ENCODE results near the gene ASAP2.

Gene ASAP2

DNA sequence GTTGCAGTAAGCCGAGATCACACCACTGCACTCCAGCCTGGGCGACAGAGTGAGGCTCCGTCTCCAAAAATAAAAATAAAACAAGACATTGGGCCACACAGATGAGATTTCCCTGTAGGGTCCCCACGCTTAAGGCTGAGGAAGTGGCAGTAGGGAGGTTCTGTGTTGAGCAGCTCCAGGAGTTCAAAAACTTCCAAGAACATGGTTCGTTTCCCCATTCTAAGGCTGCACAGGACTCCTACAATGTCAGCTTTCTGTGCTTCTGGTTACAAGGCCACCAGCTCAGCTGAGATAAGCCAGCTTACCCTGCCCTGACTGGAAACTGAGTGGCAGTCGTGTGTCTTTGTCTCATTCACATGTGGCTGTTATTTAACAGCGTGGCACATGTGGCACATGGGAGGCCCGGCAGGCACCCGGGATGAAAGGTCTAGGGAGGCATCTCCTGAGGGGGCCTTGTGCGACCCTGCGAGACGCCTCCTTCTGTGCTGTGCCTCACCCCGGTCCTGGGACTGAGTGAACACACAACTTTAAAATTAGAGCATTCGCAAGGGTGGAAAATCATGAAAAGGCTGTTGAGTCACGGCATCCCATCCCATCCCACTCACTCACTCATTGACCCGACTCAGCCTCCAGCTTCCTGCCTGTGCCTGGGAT, 209.0 kb downstream of the ASAP2 start:
- no peak for DNase-seq

DNA sequence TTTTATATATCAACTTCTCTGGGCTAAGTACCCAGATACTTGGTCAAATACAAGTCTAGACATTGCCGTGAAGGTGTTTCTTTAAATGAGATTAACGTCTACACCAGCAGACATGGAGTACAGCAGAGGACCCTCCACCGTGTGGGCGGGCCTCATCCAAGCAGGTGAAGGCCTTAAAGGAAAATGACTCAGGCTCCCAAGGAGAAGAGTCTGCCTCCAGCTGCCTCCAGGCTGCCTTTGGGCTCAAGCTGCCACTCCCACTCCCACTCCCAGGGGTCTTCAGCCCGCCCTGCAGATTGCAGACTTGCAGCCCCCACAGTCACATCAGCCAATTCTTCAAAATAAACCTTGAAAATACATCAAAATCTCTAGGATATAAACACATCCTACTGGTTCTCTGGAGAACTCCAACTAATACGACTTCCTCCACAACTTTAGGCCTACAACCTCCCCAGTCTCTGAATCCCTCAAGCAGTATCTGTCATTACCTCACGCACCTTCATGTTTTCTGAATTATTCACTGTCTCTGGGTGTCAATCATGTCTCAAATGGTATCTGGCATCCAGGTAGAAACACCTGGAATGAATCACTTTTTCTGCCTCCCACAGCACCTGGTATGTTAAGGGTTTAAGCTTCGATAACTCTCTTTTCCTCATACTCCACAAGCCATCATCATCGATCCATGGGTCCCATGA, 209.8 kb downstream of the ASAP2 start:
- no peak for DNase-seq

DNA sequence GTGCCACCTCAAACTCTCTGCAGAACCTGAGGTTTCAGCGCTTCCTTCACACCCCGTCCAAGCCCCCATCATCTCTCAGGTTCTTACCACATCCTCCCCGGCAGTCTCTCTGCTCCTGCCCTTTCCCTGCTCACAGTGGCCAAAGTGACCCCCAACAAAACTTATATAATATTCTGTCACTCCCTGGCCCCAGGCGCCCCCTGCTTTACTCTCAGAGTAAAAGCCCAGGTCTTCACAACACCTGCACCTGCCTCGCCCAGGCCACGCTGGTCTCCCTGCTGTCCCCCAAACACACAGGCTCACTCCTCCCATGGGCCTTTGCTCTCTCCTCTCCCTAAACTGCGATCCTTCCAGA, 210.3 kb downstream of the ASAP2 start:
- no peak for DNase-seq

DNA sequence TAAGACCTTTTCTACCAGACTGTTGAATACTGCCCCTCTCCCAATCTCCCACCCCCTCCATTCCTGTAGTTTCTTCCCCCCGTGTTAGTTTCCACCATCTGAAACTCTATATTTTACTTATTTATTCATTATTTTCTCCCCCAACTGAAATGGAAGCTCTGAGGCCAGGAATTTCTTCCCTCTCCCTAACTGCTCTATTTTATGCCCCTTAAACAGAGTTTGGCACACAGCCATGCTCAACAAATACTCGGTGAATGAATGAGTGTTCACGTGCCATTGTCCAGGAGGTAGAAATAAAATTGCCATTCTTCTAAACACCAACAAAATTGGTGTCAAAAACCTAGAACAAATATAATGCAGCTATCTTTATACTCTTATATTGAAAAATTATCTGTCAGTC, 211.1 kb downstream of the ASAP2 start:
- no peak for DNase-seq

DNA sequence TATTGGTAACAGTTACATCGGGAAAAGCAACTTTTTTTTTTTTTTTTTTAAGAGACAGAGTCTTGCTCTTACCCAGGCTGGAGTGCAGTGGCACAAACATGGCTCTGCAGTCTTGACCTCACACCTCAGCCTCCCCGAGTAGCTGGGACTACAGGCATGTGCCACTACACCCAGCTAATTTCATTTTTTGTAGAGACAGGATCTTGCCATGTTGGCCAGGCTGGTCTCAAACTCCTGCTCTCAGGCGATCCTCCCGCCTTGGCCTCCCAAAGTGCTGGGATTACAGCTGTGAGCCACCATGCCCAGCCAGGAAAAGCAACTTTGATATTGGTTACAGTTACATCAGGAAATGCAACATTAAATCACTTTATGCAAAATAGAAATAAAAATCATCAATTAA, 212.1 kb downstream of the ASAP2 start:
- DNase-seq, result no peak

DNA sequence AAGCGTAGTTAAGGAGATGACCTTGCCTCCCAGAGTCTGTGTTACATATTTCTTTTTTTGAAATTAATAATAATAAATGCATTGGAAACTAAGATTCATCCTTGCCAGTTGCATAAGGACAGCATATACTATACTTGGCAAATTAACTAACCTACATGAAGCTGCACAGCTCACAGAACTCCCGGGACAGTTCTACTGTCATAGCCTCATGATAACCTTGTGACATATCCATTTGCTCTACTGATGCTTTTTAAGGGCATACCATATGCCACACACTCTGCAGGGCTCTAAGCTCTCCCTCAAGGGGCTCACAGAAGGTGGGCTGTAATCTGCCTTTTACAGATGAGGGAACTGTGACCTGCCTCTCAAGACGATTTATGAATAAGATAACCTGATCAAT, 212.9 kb downstream of the ASAP2 start:
- DNase-seq, result no peak

DNA sequence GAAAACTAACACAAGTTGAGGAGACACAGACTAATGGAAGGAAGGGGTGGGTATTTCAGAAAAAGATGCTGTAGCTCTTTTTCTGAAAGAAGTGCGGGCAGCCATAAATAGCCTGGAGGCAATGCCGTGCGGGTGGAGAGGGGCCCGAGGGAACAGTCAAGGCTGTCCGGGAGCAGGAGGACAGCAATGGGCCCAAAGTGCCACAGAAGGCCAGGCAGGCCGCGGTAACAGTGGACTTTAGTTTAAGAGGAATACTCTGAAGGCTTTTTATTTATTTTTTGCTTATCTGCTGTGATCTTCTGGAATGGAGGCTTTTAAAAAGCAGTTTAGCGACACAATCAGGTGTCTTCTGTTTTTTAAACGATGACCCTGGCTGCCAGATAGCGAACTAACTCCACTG, 213.9 kb downstream of the ASAP2 start:
- no peak for DNase-seq

DNA sequence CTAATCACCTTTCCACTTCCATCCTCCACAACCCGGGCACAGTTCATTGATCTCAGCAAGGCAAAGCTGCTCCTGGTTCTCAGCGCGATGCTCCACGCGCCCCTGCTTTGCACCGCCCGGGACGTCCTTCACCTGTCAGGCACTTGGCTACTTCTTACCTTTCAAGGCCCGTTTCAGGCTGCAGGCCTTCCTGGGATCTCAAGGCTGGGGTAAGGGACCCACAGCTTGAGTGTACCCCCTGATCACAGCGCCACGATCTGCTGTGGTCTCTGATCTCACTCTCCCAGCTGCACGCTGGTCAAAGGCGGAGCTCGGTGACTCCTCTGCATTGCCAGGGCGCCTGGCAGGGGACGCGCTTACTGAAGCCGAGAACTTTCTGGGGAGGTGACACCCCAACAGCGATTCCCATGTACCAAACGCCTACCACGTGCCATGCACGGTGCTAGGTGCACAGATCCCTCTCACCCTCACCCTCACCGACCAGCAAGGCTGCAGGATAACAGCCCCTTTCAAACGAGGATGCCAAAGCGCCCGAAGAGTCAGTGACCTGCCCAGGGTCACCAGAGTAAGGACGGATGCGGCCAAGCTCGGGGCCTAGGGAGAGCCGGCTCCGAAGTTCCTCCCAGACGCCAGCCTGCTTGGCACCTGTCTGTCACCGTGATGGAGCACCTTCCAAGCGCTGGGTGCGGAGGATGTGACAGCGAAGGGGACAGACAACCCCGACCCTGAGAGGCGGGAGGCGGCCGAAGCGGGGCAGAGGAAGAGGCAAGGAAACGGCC, 215.9 kb downstream of the ASAP2 start:
- DNase-seq, result peak; percentile 49

DNA sequence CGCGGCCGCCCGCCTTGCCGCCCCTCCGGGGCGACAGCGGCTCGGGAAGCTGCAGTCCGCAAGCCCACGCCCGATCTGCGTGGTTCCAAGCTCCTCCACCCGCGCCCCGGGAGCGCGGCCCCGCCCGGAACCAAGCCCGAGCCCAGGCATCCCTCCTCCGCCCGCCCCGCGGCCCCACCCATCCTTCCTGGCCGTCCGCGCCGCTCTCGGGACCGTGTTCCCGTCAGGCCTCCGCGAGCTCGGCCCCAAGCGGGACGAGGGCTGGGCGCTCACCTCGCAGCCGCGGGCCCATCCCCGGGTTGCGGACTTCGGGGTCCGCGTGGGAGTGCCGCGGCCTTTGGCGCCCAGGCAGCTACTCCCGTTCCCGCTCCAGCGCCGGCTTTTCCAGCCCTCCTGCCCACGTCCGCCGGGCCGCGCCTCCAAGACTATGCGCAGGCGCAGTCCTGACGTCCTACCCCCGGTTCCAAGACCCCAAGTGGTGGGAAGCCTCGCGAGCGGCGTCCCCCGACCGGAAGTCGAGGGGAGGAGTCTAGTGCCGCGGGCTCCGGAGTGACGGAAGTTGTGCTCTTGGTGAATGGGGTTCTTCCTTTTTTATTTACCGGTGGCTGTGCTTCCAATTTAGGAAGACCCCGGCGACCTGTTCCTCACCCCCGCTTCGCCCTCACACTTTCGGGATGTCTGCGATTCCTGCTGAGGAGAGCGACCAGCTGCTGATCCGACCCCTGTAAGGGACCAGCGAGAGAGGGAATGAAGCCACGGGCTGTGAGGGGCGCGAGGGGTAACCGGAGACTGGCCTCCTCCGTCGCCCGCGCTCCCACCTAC, 216.7 kb downstream of the ASAP2 start, which contains the start of the genes CPSF3 and ITGB1BP1:
Gene CPSF3, plus strand, starts transcription at position 555 of the 822 bp plus-strand sequence. Its CDS starts 120 bp downstream, at position 675.
Gene ITGB1BP1, minus strand, starts transcription at position 429 of the 822 bp plus-strand sequence. CDS start 4,831 bp downstream, outside the sequence.
- DNase-seq, result peak; percentile 93

DNA sequence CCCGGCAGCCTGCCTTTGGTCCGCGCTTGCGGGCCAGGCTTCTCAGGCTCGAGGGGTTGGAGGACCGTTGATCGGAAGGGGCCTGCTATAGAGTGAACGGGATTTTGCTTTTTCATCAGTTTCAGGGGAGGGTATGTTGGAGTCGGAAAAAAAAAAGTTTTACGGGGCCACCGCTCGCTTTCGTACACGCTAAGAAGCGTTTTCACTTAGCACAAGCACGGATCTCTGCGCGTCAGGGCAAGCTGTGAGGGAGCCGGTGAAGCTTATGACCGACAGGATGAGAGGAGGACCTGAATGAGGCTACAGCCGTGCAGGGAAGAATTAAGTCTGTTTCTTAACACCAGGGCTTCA, 217.3 kb downstream of the ASAP2 start:
- DNase-seq, result no peak

DNA sequence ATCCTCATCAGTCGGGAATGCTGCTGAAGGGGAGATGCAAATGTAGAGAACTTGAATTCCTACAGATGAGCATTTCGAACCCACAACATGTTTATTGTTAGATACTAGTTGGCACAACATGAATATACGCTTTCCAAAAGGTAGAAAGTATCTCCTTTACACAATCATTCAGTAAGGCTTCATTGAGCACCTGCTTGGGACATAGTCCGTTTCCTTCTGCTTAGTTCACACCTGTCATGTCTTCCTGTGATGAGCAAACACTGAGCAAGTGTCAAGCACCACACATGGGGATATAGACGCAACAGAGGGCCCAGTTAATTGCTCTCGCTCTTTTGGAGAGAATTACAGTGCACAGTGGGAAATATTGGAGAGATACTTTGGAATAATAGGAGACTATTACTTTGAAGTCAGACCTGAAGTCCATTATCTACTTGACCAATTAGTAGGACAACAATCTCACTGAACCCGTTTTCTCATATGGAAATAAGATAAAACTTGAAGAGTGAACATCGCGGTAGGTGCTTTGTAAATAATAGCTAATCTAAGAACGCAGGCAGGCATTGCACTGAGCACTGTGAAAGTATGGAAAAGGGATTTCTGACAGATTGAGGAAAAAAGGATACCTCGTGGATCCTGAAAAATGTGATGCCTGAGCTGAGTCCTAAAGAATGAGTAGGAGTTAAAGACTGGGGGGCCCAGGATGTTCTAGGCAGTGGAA, 218.0 kb downstream of the ASAP2 start:
- DNase-seq, result no peak

DNA sequence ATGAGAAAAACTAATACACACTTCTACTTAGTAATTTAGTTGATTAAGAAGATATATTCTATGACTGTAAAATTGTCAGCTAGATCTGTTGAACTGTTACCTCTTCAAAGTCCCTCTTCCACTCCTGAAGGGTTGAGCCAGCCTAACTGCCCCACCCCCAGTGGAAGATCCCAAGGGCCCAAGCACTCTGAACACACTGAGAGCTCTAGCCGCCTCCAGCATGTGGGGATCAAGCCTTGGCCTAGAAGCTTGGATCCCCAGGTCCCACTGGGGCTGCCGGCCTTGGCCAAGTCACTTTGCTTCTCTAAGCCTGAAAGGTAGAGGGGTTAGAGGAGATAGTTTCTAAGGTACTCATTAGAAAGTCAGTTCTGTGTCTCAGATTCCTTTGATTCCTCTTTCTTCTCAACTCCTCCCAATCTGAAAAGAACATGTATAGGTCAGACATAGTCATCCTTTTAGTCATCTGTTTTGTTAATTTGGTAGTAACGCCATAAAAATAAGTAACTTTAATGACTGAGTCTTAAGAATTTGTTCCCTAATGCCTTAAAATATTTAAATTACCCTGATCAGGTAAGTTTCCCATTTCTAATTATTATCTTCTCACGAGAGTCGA, 222.5 kb downstream of the ASAP2 start:
- no peak for DNase-seq

DNA sequence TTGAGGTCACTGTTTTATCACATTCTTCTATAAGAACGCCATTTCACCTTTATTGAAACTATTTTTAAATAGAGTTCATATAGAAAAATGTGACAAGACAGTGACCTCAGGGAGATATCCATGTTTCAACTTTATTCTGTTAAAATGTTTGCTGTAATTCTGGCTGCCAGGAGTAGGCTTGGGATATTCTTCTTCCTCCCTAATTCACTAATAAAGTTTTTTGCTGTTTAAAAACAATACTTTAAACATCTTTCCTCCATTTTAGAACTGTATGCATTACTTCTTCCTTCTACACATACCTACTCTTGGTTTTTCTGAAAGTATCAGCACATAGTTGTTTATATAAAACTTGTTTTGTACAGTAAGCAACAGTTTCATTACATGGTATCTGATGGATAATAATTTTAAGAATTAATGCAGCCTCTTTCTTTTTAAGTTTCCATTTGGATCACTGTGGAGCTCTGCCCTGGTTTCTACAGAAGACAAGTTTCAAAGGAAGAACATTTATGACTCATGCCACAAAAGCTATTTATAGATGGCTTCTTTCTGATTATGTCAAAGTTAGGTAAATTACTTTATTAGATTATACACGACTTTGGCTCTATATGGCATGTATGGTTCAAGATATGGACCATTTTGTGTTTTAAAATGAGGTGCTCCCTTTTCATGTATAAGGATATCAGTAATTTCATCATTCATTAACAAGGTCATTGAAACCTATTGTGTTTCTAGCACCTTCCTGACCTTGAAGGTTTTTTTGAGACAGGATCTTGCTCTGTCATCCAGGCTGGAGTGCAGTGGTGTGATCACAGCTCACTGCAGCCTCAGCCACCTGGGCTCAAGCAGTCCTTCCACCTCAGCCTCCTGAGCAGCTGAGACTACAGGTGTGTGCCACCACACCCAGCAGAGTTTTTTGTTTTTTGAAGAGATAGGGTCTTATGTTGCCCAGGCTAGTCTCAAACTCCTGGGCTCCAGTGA, 224.0 kb downstream of the ASAP2 start:
- DNase-seq, result no peak

DNA sequence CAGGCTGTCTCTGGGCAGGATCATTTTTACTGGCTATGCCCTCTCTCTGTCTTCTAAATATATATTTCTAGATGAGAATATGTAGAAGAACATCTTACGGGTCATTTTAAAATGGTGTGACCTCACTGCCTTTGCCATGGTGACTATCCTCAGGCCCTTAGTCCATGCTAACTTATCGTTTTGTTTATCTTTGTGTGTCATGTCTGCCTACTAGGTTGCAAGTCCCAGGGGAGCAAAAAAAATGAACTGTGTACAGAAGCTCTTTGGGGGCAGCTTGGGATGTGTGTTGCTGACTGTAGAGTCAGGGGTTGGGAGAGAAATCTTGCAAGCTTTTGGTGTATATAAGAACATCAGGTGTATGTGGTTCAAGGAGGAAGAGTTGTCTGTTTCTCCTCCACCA, 227.9 kb downstream of the ASAP2 start:
- DNase-seq, result no peak

DNA sequence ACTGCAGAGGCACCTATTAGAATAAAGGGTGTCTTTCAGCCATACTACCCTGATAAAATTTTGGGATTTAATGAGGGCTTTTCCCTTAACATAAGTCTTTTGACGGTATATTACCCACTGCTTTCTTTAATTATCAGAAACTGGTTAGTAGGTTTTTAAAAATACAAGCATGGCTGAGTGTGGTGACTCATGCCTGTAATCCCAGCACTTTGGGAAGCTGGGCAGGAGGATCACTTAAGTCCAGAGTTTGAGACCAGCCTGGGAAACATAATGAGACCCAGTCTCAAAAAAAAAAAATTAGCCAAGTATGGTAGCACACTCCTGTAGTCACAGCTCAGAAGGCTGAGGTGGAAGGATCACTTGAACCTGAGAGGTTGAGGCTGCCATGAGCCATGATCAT, 232.9 kb downstream of the ASAP2 start:
- no peak for DNase-seq

DNA sequence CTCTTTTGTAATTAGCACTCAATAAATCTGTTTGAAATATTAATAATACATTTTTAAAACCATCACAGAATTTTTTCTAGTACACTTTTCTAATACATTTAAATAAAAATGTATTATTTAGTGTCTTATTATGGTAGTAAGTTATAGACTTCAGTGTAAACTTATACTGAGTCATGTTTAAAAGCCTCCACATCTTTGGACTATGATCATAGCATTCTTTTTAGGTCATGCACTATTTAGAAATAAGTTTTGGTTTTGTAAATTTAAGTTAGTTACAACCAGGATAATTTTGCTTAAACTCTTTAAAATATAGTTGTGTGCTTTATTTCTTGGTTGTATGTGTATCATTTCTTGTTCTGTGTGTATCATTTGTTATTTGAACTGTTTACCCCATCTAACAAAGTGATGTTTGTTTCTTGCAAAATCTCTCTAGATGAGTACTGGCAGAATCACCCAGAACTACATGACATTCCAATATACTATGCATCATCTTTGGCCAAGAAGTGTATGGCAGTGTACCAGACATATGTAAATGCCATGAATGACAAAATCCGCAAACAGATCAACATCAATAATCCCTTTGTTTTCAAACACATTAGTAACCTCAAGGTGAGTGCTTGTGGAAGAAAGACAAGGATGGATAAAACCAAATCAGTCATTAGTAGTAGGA, 233.6 kb downstream of the ASAP2 start:
- DNase-seq, result no peak

DNA sequence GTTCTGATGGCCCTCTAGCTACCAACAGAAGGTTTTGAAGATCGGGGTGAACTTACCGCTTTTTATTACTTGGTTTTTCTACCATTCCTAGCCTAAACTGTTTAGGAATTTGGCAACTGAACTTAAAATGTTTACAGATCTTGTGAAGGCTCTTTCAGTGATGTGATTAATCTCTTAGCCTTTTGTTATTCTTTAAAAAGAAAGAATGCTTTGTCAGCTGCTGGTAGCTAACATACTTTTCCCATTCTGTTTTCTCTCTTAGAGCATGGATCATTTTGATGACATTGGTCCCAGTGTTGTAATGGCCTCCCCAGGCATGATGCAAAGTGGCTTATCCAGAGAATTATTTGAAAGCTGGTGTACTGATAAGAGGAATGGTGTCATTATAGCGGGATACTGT, 234.9 kb downstream of the ASAP2 start:
- DNase-seq, result no peak

DNA sequence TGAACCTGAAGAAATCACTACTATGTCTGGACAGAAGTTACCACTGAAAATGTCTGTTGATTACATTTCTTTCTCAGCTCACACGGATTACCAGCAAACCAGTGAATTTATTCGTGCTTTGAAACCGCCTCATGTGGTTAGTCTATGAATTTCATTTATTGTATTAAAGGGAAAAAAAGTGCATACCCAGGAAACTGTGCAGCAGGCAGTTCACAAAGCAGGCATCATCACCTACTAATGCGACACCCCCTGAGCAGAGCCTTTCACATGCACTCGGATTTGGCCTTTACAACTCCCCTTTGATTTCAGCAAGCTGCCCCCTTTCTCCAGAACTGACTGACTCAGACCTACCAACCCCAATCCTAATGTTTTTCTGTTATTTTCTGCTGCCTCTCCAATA, 236.9 kb downstream of the ASAP2 start:
- DNase-seq, result no peak

DNA sequence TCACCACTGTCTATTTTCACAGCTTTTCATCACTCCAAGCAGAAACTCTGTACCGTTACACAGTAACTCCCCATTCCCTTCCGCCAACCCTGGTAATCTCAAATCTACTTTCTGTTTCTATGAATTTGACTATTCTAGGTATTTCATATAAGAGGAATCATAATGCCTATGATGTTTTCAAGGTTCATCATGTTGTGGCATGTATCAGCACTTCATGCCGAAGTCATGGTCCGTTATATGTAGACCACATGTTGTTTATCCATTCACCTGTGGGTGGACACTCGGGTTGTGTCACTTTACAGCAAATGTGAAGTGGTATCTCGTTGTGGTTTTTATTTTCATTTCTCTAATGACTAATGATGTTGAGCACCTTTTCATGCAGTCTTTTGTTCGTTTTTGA, 238.5 kb downstream of the ASAP2 start:
- DNase-seq, result no peak

DNA sequence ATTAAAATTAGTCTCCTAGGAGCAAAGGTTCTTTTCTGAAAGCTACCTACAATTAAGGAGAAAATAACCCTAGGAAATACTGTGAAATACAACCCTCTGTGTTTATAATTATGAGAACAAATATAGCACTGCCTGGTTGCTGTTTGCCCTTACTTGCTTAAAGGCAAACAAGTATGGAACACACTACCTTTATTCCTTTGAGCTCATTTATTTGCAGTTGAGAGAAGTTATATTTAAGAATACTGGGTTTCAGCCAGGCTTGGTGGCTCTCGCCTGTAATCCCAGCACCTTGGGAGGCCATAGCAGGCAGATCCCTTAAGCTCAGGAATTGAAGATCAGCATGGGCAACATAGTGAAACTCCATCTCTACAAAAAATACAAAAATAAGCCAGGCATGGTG, 244.6 kb downstream of the ASAP2 start:
- no peak for DNase-seq

All from activated CD4-positive, CD25-positive, alpha-beta regulatory T cell treated with anti-CD3 and anti-CD28 coated beads, Interleukin-2, amount 50 U/mL, for 72 hours (primary cell).